ENCODE results near the gene PTEN.

PTEN gene

GRCh38 chr10:87886635-87887034 is 23.2 kb downstream of the PTEN start:
- no peak overlapping the region for H2AK5ac ChIP-seq (ENCODE audit: low read length)
- no peak overlapping the region for H4K91ac ChIP-seq (ENCODE audit: low read depth, low read length)
- H3K79me2 ChIP-seq (ENCODE audit: control insufficient read depth, insufficient read depth, low read length, poor library complexity): peaks cover 3% of the 10 kb centered on the region
- H3K18ac ChIP-seq (ENCODE audit: low read length): no peak overlapping the region
- no peak overlapping the region for H3K4ac ChIP-seq (ENCODE audit: low read depth, low read length)
- no peak for DNase-seq
- no CpG with 5 or more reads among the region's 2 CpGs for WGBS (ENCODE audit: extremely low coverage, insufficient coverage, insufficient read length)
- no peak overlapping the region for H2AFZ ChIP-seq (ENCODE audit: insufficient read depth, low read length, poor library complexity)
- no peak overlapping the region for H3K27ac ChIP-seq (ENCODE audit: low read depth, low read length)
- H3K23ac ChIP-seq (ENCODE audit: low read length): no peak overlapping the region
- H4K8ac ChIP-seq (ENCODE audit: low read depth, low read length): no peak overlapping the region
- no peak overlapping the region for H3K4me2 ChIP-seq (ENCODE audit: low read length)
- H2BK120ac ChIP-seq (ENCODE audit: insufficient read depth, low read length, poor library complexity): no peak overlapping the region
- H4K12ac ChIP-seq (ENCODE audit: low read depth, low read length): no peak overlapping the region
- H3K4me3 ChIP-seq (ENCODE audit: low read depth, low read length): no peak overlapping the region
- no peaks in the 10 kb centered on the region for H3K4me1 ChIP-seq (ENCODE audit: control insufficient read depth in 1 of 2, insufficient read depth in 2 of 2, low read length in 2 of 2)
- no peaks in the 10 kb centered on the region for H3K79me1 ChIP-seq (ENCODE audit: low read length)
- H3K9ac ChIP-seq (ENCODE audit: low read length): no peak overlapping the region
- no peaks in the 10 kb centered on the region for H3K27me3 ChIP-seq (ENCODE audit: insufficient read depth, low read length)
- H3K9me3 ChIP-seq (ENCODE audit: insufficient read depth, low read depth, low read length): no peaks in the 10 kb centered on the region
- H3K14ac ChIP-seq (ENCODE audit: low read length): no peak overlapping the region
- H3K36me3 ChIP-seq (ENCODE audit: control insufficient read depth in 1 of 2, insufficient read depth in 2 of 2, low read length in 2 of 2): peaks cover 8 to 10% of the 10 kb centered on the region in 2 experiments
- H2BK12ac ChIP-seq (ENCODE audit: low read length): no peak overlapping the region
- H2BK5ac ChIP-seq (ENCODE audit: low read depth, low read length, poor library complexity): no peak overlapping the region

DNA sequence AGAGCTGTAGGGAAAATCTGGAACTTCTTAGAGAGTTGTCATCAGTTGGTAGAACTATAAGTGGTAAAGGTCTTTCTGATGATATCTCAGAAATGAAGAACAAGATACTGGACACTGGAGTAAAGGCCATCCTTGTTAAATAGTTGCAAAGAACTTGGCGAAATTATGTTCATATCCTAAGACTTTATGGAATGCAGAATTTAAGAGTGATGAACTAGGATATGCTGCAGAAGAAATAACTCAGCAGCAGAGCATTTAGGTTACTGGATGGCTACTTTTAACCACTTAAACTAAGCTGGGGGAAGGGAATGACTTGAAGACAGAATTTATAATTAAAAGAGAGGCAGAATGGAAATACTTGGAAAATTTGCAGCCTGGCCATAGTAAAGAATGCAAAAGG is 23.7 kb downstream of the PTEN start:
- Histone ChIP-seq H3K4ac (ENCODE audit: low read depth, low read length) (no peak overlapping the region), H3K23ac (ENCODE audit: low read length) (no peak overlapping the region), H2BK120ac (ENCODE audit: insufficient read depth, low read length, poor library complexity) (no peak overlapping the region), H3K4me3 (ENCODE audit: low read depth, low read length) (no peak overlapping the region), H3K9me3 (ENCODE audit: insufficient read depth, low read depth, low read length) (no peaks in the 10 kb centered on the region), H2BK5ac (ENCODE audit: low read depth, low read length, poor library complexity) (no peak overlapping the region), H3K79me1 (ENCODE audit: low read length) (no peaks in the 10 kb centered on the region), H2BK12ac (ENCODE audit: low read length) (no peak overlapping the region), H3K14ac (ENCODE audit: low read length) (no peak overlapping the region), H4K91ac (ENCODE audit: low read depth, low read length) (no peak overlapping the region), H3K27me3 (ENCODE audit: insufficient read depth, low read length) (no peaks in the 10 kb centered on the region), H3K27ac (ENCODE audit: low read depth, low read length) (no peak overlapping the region), H3K79me2 (ENCODE audit: control insufficient read depth, insufficient read depth, low read length, poor library complexity) (peaks cover 3% of the 10 kb centered on the region), H4K8ac (ENCODE audit: low read depth, low read length) (no peak overlapping the region), H3K4me1 (ENCODE audit: control insufficient read depth in 1 of 2, insufficient read depth in 2 of 2, low read length in 2 of 2) (no peaks in the 10 kb centered on the region), H3K4me2 (ENCODE audit: low read length) (no peak overlapping the region), H3K36me3 (ENCODE audit: control insufficient read depth in 1 of 2, insufficient read depth in 2 of 2, low read length in 2 of 2) (peaks cover 8 to 11% of the 10 kb centered on the region in 2 experiments), H4K12ac (ENCODE audit: low read depth, low read length) (no peak overlapping the region), H3K9ac (ENCODE audit: low read length) (no peak overlapping the region), H2AK5ac (ENCODE audit: low read length) (no peak overlapping the region), H2AFZ (ENCODE audit: insufficient read depth, low read length, poor library complexity) (no peak overlapping the region), H3K18ac (ENCODE audit: low read length) (no peak overlapping the region)
- no CpG with 5 or more reads among the region's 1 CpG for whole genome bisulfite sequencing (ENCODE audit: extremely low coverage, insufficient coverage, insufficient read length)
- DNase-seq: no peak

GRCh38 chr10:87887548-87888289 is 24.3 kb downstream of the PTEN start:
- peaks cover 8 to 11% of the 10 kb centered on the region in 2 experiments for H3K36me3 ChIP-seq (ENCODE audit: control insufficient read depth in 1 of 2, insufficient read depth in 2 of 2, low read length in 2 of 2)
- H3K4ac ChIP-seq (ENCODE audit: low read depth, low read length): peak overlapping the region; percentile 58
- no peak overlapping the region for H3K23ac ChIP-seq (ENCODE audit: low read length)
- no peaks in the 10 kb centered on the region for H3K9me3 ChIP-seq (ENCODE audit: insufficient read depth, low read depth, low read length)
- H2BK120ac ChIP-seq (ENCODE audit: insufficient read depth, low read length, poor library complexity): no peak overlapping the region
- H3K4me3 ChIP-seq (ENCODE audit: low read depth, low read length): no peak overlapping the region
- H3K9ac ChIP-seq (ENCODE audit: low read length): no peak overlapping the region
- no peak overlapping the region for H3K4me2 ChIP-seq (ENCODE audit: low read length)
- DNase-seq: no peak
- WGBS (ENCODE audit: extremely low coverage, insufficient coverage, insufficient read length): no CpG with 5 or more reads among the region's 2 CpGs
- no peak overlapping the region for H2AK5ac ChIP-seq (ENCODE audit: low read length)
- no peak overlapping the region for H2BK5ac ChIP-seq (ENCODE audit: low read depth, low read length, poor library complexity)
- peak overlapping the region; percentile 33 for H3K18ac ChIP-seq (ENCODE audit: low read length)
- no peak overlapping the region for H3K27ac ChIP-seq (ENCODE audit: low read depth, low read length)
- no peaks in the 10 kb centered on the region for H3K79me1 ChIP-seq (ENCODE audit: low read length)
- no peak overlapping the region for H4K8ac ChIP-seq (ENCODE audit: low read depth, low read length)
- H2AFZ ChIP-seq (ENCODE audit: insufficient read depth, low read length, poor library complexity): no peak overlapping the region
- H2BK12ac ChIP-seq (ENCODE audit: low read length): no peak overlapping the region
- no peak overlapping the region for H4K91ac ChIP-seq (ENCODE audit: low read depth, low read length)
- no peaks in the 10 kb centered on the region for H3K4me1 ChIP-seq (ENCODE audit: control insufficient read depth in 1 of 2, insufficient read depth in 2 of 2, low read length in 2 of 2)
- no peak overlapping the region for H3K14ac ChIP-seq (ENCODE audit: low read length)
- no peaks in the 10 kb centered on the region for H3K27me3 ChIP-seq (ENCODE audit: insufficient read depth, low read length)
- H4K12ac ChIP-seq (ENCODE audit: low read depth, low read length): no peak overlapping the region
- peaks cover 3% of the 10 kb centered on the region for H3K79me2 ChIP-seq (ENCODE audit: control insufficient read depth, insufficient read depth, low read length, poor library complexity)

DNA sequence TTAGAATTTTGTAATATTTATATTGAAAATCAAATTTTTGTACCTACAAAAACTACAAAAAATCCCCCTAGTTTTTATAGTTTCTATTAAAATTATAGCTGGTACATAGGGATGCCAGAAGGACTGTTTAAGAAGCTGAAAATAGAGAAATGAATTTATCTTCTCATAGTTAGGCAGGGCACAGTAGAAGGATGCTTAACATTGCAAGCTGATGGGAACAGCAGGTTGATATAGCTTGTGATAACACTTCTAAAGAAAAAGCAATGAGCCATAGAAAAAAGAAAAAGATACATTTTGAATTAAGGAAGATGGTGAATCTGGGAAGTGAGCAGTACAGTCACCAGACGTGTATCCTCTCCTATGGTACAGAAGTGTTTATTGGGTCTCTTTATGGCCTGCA is 32.0 kb downstream of the PTEN start:
- H3K36me3 ChIP-seq (ENCODE audit: control insufficient read depth in 1 of 2, insufficient read depth in 2 of 2, low read length in 2 of 2): peaks cover 2 to 7% of the 10 kb centered on the region in 2 experiments
- no peak overlapping the region for H2BK120ac ChIP-seq (ENCODE audit: insufficient read depth, low read length, poor library complexity)
- H2AFZ ChIP-seq (ENCODE audit: insufficient read depth, low read length, poor library complexity): no peak overlapping the region
- H3K4me1 ChIP-seq (ENCODE audit: control insufficient read depth in 1 of 2, insufficient read depth in 2 of 2, low read length in 2 of 2): no peaks in the 10 kb centered on the region
- no peak overlapping the region for H3K14ac ChIP-seq (ENCODE audit: low read length)
- DNase-seq: no peak
- no peak overlapping the region for H3K9ac ChIP-seq (ENCODE audit: low read length)
- H2BK12ac ChIP-seq (ENCODE audit: low read length): no peak overlapping the region
- H2AK5ac ChIP-seq (ENCODE audit: low read length): no peak overlapping the region
- H4K91ac ChIP-seq (ENCODE audit: low read depth, low read length): no peak overlapping the region
- H3K4me3 ChIP-seq (ENCODE audit: low read depth, low read length): no peak overlapping the region
- H3K23ac ChIP-seq (ENCODE audit: low read length): no peak overlapping the region
- WGBS (ENCODE audit: extremely low coverage, insufficient coverage, insufficient read length): no CpG with 5 or more reads among the region's 1 CpG
- H3K27ac ChIP-seq (ENCODE audit: low read depth, low read length): no peak overlapping the region
- H3K79me1 ChIP-seq (ENCODE audit: low read length): no peaks in the 10 kb centered on the region
- H3K27me3 ChIP-seq (ENCODE audit: insufficient read depth, low read length): no peaks in the 10 kb centered on the region
- no peak overlapping the region for H3K4me2 ChIP-seq (ENCODE audit: low read length)
- no peaks in the 10 kb centered on the region for H3K9me3 ChIP-seq (ENCODE audit: insufficient read depth, low read depth, low read length)
- no peak overlapping the region for H4K8ac ChIP-seq (ENCODE audit: low read depth, low read length)
- no peak overlapping the region for H2BK5ac ChIP-seq (ENCODE audit: low read depth, low read length, poor library complexity)
- no peak overlapping the region for H3K4ac ChIP-seq (ENCODE audit: low read depth, low read length)
- peaks cover 2% of the 10 kb centered on the region for H3K79me2 ChIP-seq (ENCODE audit: control insufficient read depth, insufficient read depth, low read length, poor library complexity)
- no peak overlapping the region for H4K12ac ChIP-seq (ENCODE audit: low read depth, low read length)
- H3K18ac ChIP-seq (ENCODE audit: low read length): no peak overlapping the region

Data from trophoblast cell (in vitro differentiated cells and primary cell).